ENCODE results near the gene EYS. TPM values are rescaled to one million over a fixed set of nuclear protein-coding genes. Genes with fewer than 3 reads are reported as not detected.

Gene EYS
- total RNA-seq, 1 donor from 2014 or later: not detected

- no peak for TF ChIP-seq CTCF (IDR thresholded peaks at IDR 0.05; ENCODE audit: insufficient read depth, low read length, poor library complexity, severe bottlenecking)
- H3K4me3 ChIP-seq (ENCODE audit: low read depth, low read length): no peak overlapping the region
- no peaks in the 10 kb centered on the region for H3K36me3 ChIP-seq (ENCODE audit: control insufficient read depth, insufficient read depth, low read length)
- DNase-seq (ENCODE audit: low read depth): no peak
- H3K27me3 ChIP-seq (ENCODE audit: control insufficient read depth, insufficient read depth, low read length): no peaks in the 10 kb centered on the region
These were observed 2035.8 kb downstream of the EYS start for GRCh38 chr6:63671098-63671754.

Measured in kidney epithelial cell (primary cell).